Measurements from ENCODE around the gene MCHR2.

DNA sequence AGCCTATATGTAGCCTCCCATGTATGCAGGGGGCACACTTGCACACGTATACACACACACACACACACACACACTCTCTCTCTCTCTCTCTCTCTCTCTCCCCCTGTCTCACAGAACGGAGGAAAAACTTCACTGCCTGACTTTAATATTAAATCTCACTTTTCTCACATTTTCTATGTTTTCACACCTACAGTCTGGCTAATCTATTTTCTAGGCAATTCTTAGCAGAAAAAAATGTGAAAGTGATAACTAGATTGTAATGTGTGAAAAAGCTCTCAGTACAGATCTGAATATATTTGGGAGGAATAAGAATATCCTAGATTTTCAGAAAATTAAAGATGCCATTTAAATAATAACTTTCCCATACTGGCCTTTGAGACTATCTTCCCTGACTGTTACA, 120.9 kb downstream of the MCHR2 start:
- TF ChIP-seq, protein P1, sequence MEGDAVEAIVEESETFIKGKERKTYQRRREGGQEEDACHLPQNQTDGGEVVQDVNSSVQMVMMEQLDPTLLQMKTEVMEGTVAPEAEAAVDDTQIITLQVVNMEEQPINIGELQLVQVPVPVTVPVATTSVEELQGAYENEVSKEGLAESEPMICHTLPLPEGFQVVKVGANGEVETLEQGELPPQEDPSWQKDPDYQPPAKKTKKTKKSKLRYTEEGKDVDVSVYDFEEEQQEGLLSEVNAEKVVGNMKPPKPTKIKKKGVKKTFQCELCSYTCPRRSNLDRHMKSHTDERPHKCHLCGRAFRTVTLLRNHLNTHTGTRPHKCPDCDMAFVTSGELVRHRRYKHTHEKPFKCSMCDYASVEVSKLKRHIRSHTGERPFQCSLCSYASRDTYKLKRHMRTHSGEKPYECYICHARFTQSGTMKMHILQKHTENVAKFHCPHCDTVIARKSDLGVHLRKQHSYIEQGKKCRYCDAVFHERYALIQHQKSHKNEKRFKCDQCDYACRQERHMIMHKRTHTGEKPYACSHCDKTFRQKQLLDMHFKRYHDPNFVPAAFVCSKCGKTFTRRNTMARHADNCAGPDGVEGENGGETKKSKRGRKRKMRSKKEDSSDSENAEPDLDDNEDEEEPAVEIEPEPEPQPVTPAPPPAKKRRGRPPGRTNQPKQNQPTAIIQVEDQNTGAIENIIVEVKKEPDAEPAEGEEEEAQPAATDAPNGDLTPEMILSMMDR (IDR thresholded peaks at IDR 0.05), result no peak
- no peak for TF ChIP-seq POLR2A (IDR thresholded peaks at IDR 0.05)
